HG03457 (cell line): ENCODE results near the gene KHNYN.
A peak's percentile ranks its signal among the peaks of the same experiment; 100 is the strongest.
"Not testable (repeated sequence)": the region's sequence is repeated elsewhere in the genome, so short reads cannot be mapped to it uniquely, and the experiment has no call there.

Experiments used
- ATAC-seq: cut with Tn5 transposase; IDR thresholded peaks from one replicate; pipeline ENCODE4 v1.9.1; 2021; ENCODE audit warnings: moderate number of reproducible peaks; ENCODE audit not compliant: unreplicated experiment

The KHNYN gene

DNA sequence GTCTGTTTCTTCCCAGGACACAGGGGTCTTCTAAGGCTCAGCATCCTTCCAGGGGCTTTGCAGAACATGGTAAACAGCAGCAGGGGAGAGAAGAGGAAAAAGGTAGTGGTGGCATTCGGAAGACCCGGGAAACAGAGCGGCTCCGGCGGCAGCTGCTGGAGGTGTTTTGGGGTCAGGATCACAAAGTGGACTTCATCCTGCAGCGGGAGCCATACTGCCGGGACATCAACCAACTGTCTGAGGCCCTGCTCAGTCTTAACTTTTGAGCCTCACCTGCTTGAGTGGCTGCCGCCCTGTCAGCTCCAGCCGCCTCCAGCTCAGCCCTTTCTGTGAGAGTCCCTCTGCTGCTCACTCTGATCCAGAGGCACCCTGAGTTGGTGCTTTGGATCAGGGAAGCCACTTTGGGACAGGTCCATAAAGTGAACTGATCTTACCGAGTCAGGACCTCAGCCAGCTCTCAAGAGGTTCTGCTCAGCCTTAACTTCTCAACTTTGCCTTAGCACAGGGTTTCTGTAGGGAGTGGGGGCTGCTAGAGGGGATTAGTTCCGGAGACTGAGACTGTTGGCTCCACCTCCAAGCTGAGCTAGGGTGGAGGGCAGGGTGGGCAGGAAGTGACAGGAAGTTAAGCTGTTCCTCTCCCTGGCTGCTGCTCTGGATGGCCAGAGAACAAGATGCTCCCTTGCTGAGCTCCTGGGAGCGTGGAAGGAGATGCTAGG is 7.4 kb downstream of the KHNYN start:
- ATAC-seq: no peak

DNA sequence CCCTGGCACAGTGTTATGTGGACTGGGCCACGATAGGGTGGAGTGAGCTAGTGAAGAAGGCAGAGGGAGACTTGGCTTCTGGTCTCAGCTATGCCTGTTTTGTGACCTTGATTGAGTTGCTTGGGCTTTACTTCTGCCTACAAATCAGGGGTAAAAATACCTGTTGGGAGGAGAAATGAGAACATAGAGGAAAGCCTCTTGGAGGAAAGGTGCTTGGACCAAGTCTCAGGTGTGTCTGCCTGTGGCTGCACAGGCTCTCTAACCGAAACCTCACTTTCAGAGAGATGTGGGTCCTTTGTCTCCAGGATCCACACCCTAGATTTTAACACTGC is 7.9 kb downstream of the KHNYN start:
- ATAC-seq: no peak

- ATAC-seq: no peak
Measured at GRCh38 chr14:24438223-24439097, 8.7 kb downstream of the KHNYN start.

- ATAC-seq: no peak
Measured at GRCh38 chr14:24439257-24439656, 9.5 kb downstream of the KHNYN start.

DNA sequence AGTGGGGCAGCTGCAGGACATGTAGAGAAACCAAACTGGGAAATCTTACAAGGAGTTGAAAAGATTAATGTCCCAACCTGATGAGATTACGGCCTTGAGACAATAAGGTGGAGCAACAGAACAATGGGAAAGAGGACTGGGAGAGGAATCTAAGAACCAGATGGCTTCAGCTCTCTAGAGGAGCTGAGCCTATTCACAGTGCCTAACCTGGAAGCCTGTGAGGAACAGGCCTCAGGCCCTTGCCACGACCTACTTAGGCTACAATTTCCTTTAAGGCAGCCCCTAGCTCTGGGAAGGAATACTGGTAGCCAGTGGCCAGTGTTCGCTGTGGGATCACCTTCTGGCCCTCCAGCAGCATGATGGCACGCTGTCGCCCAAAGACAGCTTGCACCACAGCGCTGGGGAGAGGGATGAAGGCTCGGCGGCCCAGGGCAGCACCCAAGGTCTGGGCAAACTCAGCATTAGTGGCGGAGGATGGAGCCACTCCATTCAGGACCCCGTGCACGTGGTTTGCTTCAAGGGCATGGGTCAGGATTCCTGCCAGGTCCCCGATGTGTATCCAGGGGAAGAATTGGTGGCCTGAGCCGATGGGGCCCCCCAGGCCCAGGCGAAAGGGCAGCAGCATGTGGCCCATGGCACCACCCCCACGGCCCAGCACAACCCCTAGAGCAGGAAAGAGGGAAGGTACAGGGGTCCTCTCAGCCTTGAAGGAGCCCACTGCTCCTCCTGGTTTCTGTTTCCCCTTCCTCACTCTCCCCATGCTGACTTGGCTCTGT is 10.3 kb downstream of the KHNYN start:
- no peak for ATAC-seq

DNA sequence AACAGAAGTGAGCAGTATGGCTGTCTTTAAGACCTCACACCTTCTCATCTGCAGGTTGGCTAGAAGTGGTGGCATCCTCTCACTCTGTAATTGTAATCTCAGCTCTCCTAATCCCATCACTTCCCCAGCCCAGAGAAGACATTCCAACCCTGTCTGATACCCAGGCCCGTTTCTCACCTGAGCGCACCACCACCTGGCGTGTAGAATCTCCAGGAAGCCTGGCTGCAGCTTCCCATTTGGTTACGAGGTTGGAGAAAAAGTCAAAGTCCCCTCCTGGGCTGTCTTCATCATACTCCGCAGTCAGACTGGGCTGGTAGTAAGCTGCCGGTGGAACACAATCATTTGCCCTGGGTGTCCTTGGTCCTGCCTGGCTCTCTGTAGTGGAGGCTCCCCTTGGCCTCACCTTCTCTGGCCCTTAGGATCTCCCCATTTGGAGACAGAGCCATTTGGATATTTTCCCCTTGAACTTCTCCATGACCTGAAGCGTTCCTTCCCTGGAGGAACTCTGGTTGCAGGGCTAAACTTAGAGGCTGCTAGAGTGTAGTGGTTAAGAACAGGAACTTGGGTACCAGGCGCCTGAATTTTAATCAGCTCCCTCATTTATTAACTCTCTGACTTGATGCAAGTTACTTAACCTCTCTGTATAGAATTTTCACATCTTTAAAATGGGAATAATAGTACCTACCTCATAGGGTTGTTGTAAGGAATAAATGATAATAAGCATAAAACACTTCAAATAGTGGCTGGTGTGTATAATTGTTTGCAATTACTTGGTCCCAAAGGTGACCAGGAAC is 11.0 kb downstream of the KHNYN start:
- ATAC-seq: no peak

DNA sequence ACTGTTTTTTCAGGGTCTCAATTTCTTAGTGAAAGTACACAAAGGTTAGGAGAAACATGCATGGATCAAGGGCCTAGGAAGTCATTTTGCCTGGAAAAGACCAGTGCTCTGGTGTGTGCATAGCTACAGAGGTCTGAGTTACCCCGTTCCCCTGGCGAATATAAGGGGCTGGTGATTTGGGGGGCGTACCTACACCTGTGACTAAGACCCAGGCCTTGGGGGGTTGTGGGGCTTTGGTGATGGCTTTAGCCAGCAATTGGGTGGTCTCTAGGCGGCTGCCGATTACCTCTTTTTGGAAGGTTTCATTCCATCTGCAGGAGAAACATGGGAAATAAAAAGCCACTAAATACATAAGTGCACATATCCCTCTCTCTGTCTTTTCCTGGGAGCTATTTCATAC is 11.7 kb downstream of the KHNYN start:
- no peak for ATAC-seq

- no peak for ATAC-seq
Measured at GRCh38 chr14:24441904-24442239, 12.1 kb downstream of the KHNYN start.

DNA sequence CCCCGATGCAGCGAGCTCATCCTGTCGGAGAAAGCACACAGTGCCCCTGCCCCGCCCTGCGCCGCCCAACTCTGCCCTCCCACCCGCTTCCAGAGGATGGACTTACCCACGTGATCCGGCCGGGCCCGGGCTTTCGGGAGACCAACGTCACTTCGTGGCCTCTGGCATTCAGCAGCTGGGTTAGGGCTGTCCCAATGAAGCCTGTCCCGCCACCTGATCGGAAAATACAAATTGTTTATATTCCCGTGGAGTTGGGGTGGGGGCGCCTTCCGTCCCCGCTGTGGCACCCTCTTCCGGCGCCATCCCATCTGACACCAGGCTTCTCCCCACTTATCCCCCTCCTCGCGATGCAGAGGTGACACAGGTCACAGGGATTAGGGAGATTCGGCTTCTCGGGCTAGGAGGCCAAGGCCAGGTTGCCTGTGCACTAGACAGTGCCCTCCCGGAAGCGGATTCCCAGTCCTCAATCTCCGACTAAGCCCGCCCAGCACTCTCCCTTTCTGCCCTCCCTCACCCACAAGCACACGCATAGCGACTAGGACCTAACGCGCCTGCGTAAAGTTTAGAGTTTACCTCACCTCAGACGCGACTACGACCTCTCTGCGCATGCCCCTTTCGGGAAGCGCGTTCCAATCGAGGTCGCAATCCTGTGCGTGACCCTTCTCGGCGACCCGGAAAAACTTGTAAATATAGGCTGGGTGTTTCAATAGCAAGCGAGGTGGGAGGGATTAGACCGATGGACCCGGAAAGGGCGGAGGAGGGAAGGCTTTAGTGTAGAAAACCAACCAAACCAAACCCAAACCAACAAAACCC is 12.7 kb downstream of the KHNYN start, which contains the start of gene SDR39U1:
SDR39U1 (minus strand) TSS at position 537 of the 813 bp plus-strand sequence; CDS start at position 530, 7 bp downstream.
- peak; percentile 81 for ATAC-seq

DNA sequence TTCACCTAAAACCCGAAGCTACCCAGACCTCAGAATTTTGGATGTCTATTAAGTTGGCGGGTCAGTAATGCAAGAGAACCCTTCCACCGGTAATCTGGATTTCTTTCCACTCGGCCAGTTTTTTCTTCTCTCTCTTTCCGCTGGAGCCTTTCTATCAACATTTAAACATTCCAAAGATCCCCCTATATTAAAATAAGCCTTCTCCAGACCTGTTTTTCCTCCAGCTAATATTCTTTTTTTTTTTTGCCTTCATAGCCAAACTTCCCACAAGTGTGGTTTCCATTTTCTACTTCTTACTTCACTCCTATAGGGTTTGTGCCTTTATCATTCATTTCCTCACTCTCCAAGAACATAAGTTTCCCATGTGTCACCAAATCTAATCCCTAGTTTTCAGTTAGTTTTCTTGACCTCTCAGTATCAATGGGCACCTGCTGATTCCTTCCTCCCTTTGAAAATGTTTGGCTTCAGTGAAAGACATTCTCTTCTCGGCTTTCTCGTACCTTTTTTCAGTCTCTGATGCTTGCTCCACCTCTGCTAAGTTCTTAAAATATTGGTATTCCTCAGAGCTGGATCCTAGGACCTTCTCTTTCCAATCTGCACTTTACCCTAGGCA is 13.4 kb downstream of the KHNYN start:
- ATAC-seq: no peak

DNA sequence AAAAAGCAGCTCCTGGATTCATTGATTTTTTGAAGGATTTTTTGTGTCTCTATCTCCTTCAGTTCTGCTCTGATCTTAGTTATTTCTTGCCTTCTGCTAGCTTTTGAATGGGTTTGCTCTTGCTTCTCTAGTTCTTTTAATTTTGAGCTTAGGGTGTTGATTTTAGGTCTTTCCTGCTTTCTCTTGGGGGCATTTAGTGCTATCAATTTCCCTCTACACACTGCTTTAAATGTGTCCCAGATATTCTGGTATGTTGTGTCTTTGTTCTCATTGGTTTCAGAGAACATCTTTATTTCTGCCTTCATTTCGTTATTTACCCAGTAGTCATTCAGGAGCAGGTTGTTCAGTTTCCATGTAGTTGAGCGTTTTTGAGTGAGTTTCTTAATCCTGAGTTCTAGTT is 21.1 kb downstream of the KHNYN start:
- ATAC-seq: not testable (repeated sequence)

GRCh38 chr14:24456980-24457379 is 27.2 kb downstream of the KHNYN start:
- no peak for ATAC-seq

- ATAC-seq: no peak
Measured at GRCh38 chr14:24458736-24459135, 29.0 kb downstream of the KHNYN start.

DNA sequence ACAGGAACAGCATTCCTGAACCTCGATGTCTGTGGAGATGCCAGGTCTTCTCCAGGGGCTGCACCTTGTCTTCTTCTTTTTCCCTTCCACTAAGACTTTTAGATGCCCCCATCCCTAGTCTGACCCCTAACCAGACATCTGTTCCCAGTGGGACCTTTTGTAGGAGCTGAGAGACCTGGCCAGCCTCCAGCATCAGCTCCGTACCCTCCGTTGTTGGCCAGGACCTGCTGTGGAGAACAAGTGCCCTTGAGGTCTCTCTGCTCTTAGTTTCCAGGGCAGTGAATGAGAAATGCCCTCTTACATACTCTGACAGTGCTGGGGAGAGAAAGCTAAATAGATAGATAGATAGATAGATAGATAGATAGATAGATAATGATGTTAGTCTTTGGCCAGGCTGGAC is 29.6 kb downstream of the KHNYN start:
- no peak for ATAC-seq

DNA sequence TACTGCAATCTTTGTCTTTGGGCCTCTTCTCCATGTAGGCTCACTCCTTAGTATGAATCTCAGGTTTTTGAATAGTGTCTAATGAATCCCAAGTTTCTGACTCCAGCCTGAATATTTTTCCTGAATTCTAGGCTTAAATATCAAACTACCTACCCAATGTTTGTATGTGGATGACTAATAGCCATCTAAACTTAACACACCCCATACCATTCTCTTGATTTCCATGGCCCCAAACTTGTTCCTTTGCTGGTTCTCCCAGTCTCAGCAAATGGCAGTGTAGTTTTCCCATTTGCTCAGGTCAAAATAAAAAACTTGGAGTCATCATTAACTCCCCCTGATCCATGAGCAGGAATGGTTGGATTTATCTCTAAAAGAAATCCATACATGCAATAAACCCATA is 31.6 kb downstream of the KHNYN start:
- no peak for ATAC-seq

- ATAC-seq: no peak
Measured at GRCh38 chr14:24463017-24463883, 33.5 kb downstream of the KHNYN start.

- ATAC-seq: no peak
Measured at GRCh38 chr14:24463884-24464785, 34.4 kb downstream of the KHNYN start.

GRCh38 chr14:24465368-24465767 is 35.6 kb downstream of the KHNYN start:
- ATAC-seq: no peak
